HG03378 (cell line): ENCODE results near the gene SNTB2.
A peak's percentile ranks its signal among the peaks of the same experiment; 100 is the strongest.
"Not testable (repeated sequence)": the region's sequence is repeated elsewhere in the genome, so short reads cannot be mapped to it uniquely, and the experiment has no call there.

Experiments used
- ATAC-seq: cut with Tn5 transposase; IDR thresholded peaks from one replicate; pipeline ENCODE4 v1.9.1; 2021; ENCODE audit warnings: mild to moderate bottlenecking, moderate library complexity; ENCODE audit not compliant: unreplicated experiment

The SNTB2 gene

GRCh38 chr16:69186642-69187445 lies at the start of gene SNTB2:
Gene SNTB2, plus strand, starts transcription at chr16:69187164. Its CDS starts 3 bp downstream, at chr16:69187167.
- peak; percentile 92 for ATAC-seq

DNA sequence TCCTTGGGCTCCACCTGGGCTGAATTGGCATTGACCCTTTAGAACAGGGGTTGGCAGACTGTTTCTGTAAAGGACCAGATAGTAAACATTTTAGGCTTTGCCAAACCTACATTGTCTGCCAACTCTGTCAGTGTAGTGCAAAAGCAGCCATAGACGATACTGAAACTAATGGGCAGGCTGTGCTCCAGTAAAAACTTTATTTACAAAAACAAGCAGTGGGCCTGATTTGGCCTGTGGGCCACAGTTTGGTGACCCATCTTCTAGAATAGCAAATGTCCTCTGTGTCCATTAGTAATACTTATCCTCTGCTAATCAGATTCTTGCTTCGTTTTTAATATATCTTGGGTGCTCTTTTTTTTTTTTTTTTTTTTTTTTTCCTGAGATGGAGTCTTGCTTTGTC lies 48.4 kb upstream of the SNTB2 start:
- no peak for ATAC-seq

- ATAC-seq, result not testable (repeated sequence)
These were observed 47.5 kb upstream of the SNTB2 start for GRCh38 chr16:69139464-69139863.

GRCh38 chr16:69141014-69141413 lies 46.0 kb upstream of the SNTB2 start:
- ATAC-seq, result no peak

DNA sequence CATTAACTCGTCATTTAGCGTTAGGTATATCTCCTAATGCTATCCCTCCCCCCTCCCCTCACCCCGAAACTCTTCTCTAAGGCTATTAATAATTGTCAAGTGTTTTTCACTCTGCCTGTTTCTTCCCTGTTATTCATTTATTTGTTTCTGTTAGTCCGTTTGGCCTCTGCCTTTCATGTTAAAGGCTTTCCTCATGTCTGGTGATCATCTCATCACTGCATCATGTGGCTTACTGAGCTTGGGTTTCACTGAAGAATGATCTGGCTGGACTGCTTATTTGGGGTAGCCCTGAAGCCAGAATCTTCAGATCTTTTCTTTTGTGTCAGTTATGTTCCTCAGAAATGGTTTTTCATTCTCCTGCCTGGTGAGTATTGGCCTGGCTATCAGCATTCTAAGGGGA lies 45.0 kb upstream of the SNTB2 start:
- ATAC-seq, result no peak

DNA sequence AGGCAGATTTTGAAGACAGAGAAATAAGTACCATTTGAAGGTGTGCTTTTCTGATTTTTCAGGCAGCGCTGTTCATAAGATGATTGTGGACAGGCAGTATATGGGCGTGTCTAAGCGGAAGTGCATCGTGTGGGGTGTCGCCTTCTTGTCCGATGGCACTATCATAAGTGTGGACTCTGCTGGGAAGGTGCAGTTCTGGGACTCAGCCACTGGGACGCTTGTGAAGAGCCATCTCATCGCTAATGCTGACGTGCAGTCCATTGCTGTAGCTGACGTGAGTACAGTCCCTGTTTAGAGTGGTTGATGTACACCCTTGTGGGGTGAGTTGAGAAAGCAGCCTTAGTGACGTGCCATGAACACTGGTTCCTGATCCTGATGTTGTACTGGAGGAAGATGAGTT lies 43.8 kb upstream of the SNTB2 start:
- no peak for ATAC-seq

GRCh38 chr16:69145658-69146057 lies 41.3 kb upstream of the SNTB2 start:
- no peak for ATAC-seq

GRCh38 chr16:69149621-69150020 lies 37.3 kb upstream of the SNTB2 start:
- not testable (repeated sequence) for ATAC-seq

GRCh38 chr16:69150146-69150865 lies 36.7 kb upstream of the SNTB2 start:
- ATAC-seq, result no peak

DNA sequence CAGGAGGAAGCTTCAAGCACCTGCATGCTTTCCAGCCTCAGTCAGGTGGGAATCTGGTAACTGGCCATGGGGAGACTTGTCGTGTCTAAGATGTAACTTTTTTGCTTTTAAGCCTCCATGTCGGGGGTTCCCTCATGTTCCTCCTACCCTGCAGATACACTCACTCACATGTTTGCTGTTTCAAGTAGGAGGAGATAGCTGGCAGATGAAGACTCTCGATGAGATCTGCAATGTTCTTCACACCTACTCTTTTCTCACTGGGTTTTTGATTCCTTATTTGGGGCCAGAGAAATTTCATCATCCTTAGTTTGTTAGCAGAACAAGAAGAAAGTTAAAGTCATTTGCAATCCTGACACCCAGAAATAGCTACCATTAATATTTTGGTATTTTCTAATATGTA lies 29.8 kb upstream of the SNTB2 start:
- ATAC-seq, result no peak

DNA sequence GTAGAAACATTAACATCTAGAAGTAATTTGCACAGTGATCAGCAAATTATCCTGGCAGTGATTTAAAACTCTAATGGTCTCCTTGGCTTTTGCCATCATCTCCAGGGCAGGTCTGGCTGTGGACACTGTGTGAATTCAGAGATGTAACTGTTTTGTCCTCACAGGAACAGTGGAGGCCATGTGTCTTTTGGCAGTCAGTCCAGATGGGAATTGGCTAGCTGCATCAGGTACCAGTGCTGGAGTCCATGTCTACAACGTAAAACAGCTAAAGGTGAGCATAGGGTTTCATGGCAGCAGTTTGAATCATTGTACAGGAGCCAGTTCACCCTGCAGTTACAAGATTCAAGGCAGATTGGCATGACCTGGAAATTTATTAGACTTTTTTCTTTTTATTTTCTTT lies 26.8 kb upstream of the SNTB2 start:
- ATAC-seq, result no peak

GRCh38 chr16:69165584-69165983 lies 21.4 kb upstream of the SNTB2 start:
- ATAC-seq, result no peak

- no peak for ATAC-seq
These were observed 20.6 kb upstream of the SNTB2 start for GRCh38 chr16:69166221-69166833.

DNA sequence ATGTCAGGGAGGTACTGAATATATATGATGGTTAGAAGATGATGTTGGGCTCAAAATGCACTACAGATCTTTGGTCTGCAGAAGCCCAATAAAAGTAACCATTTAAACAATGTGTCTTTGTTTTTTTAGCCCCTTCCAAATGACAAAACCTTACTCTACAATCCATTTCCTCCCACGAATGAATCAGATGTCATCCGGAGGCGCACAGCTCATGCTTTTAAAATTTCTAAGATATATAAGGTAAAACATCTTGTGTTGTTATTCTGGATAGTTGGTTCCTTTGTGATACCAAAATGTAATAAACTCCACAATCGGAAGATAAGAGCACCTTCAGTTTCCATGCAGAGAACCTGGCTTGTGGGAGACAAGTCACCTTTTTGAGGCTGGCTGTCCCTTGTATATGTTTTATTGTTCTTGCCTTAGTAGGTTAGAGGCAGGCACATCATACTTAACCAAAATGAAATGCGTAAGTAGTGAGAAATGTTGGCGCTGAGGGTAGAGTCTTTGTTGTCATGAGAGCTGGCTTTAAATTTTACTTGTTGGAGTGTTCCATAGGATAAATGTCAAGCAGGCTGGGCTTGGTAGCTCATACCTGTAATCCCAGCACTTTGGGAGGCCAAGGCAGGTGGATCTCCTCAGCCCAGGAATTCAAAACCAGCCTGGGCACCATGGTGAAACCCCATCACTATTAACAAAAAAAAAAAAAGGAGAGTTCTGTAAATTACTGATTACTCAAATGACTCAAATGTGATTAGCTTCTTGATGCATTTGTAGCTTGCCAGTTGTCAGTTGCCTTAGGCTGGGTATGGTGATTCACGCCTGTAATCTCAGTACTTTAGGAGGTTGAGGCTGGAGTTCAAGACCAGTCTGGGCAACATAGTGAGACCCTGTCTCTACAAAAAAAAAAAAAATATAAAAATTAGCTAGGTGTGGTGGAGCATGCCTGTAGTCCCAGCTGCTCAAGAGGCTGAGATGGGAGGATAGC lies 19.7 kb upstream of the SNTB2 start:
- ATAC-seq, result no peak

GRCh38 chr16:69169051-69169450 lies 17.9 kb upstream of the SNTB2 start:
- no peak for ATAC-seq

DNA sequence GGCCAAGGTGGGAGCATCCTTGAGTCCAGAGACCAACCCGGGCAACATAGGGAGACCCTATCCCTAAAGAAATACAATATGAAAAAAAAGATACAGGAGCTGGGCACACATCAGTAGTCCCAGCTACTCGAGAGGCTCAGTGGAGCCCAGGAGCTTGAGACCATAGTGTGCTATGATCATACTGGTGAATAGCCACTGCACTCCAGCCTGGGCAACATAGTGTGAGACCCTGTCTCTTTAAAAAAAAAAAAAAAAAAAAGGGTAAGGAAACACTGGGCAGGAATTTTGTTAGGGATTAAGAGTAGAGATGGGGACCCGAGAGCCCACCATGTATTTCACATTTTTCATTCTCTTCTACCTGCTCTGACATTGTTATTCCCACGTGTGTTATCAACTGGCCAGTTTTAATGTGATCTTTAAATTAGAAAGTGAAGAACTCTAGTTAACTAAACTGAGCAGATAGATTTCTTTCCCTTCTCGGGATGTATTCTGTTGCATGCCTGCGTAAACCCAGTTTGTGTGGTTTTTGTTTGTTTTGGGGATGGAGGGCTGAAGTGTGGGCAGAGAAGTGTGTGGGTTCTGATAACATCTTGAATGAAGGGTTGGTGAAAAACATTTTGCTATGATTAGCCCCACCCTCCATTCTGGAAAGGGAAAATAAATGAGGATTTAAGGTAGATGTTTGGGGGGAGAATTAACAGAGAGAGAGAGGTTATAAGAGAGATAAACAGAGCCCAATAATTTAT lies 17.2 kb upstream of the SNTB2 start:
- no peak for ATAC-seq

GRCh38 chr16:69171325-69172084 lies 15.5 kb upstream of the SNTB2 start:
- no peak for ATAC-seq

GRCh38 chr16:69176033-69176800 lies 10.7 kb upstream of the SNTB2 start:
- no peak for ATAC-seq
